SK-N-DZ (cell line): ENCODE results near the gene FICD.

Source experiments
- DNase-seq: peaks from one replicate; pipeline ENCODE4 v3.0.0-alpha.2; 2015; ENCODE audit warnings: low spot score

FICD gene

DNA sequence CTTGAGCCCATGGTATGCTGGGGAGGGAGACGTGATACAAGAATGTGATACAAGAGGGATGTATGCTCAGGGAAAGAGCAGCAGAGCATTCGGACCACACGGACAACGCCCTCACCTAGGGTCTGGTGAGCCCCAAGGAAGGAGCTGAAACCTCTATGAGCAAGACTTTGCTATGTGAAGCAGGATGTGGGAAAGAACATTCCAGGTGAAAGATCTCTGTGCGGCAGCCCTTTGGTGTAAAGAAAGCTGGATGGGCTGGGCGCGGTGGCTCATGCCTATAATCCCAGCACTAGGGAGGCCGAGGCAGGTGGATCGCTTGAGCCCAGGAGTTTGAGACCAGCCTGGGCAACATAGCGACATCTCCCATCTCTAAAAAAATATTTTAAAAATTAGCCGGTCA, 16.9 kb upstream of the FICD start:
- DNase-seq, result no peak

DNA sequence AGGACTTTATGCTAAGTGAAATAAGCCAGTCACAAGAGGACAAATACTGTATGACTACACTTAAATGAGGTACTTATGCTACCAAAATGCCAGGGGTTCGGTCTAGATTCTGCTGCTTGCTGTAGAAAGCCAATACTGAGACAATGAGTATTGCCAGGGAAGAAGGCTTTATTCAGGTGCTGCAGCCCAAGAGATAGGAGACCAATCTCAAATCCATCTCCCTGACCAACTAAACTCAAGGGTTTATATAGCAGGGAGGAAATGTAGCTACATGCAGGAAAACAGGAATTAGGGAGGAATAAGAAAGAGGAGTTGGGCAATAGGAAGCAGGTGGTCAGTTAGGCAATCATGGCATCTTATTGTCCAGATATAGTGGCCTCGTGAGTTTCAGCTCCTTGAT, 12.2 kb upstream of the FICD start:
- no peak for DNase-seq

DNA sequence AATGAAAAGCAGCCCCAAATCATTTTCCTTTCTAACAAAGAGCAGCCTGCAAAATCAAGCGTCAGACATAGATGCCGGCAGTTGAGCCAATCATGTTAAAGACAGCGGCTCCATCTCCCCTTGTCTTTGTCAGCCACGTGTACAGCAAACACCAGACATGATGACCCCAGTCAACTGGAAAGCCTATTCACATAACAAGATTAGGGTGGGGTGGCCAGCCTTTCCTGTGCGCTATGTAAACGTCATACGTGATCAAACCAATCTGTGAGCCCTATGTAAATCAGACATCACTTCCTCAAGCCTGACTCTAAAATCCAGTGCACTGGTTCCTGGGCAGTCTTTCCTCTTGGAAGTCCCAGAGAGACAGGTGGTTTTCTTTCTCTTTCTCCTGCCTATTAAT, 9.9 kb upstream of the FICD start:
- peak; percentile 80 for DNase-seq

DNA sequence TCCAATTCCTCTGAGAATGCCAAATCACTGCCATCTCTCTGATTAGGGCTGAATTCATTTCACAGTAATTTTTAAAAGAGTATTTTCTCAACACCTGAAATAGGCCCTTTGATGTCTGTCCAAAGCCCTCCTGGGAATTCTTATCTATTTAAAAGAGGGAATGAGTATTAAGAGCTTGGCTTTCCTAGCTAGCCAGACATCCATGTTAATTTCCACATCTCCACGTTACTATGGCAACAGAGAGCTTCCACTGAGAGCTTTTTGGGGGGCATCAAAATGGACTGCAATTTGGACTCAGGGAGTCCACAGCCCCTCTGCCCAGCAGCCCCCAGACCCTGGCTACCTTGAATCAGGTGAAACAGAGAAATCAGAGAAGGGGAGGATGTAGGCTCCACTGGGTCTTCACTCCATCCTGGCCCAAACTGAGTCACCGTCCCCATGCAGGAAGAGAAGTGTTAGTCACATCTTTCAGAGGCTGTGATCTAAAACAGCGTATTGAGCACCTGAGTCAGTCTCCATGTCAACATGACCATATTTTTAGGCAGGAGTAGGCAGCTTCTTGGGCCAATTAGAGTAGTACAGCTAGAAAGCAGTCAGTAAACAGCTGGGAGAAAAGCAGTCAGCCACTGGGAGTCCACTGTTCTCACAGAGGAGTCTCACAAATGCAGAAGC, 7.0 kb upstream of the FICD start:
- DNase-seq, result no peak

DNA sequence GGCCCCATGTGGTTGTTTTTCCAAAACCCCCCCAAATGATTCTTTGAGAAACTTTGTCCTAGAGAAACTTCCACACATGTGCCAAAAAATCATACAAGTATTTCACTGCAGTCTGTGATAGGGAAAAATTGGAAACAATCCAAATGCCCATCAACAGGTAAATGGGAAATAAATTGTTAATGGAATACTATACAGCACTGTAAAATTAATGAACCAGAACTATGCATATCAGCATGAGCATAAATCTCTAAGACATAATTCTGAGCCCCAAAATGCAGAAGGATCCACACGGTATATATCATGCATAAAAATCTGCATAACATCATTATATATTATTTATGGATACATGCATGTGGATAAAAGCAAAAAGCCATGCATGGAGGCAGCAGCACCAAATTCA, 5.3 kb upstream of the FICD start:
- DNase-seq, result no peak

DNA sequence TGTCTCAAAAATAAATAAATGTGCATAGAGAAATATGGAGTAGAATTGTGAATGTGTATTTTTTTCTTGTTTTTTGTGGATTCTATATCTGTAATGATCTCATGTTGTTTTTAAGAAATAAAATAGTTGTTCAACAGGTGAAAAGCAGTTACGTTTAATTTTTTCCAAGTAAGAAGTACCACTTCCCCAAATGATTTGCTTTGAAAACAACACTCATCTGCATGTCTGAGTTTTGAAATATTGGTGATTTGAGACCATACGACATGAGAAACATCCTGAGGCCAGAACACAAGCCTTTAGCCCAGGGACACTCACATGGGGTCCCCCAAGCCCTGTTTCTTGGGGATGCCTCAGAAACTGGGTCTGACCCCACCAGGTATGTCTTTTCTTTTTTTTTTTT, 4.2 kb upstream of the FICD start:
- DNase-seq, result no peak

DNA sequence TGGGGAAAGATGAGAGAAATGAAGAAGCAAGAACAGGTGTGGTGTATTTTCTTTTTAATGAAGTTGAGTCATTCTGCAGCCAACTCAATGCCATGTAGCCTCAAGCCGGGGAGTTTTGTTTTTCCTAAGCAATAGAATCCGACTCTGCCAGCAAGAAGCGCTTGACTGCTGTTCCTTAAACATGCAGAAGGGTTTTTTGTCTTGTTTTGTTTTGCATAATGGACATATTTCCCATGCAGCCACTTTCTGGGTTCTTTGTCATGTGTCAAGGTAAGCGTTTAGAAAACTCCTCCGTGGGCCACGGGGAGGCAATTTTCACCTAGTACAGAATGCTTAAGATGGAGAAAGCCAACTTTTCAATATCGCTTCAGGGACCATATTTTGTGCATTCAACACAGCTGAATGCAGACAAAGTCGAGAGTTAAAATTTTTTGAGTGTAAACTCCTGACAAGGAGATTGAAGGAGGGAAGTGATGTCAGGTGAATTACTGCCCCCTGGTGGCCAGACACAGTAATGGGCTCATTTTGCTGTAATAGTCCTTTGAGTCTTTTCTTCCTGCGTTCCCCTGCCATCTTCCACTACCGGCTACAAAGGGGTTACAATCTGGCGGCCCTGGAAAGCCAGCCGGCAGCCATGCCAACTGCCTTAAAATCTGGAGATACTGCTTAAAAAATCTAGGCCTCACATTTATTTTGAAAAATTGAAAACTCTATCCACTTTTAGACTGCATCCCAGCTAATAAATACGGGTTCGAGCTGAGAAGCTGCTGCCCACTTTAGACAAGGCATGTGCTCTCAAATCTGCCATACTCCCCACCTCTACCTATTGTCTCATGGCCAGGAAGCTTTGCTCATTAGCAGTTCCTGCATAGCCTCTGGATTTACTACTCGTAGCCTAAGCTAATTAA, 3.2 kb upstream of the FICD start:
- DNase-seq, result peak; percentile 74

DNA sequence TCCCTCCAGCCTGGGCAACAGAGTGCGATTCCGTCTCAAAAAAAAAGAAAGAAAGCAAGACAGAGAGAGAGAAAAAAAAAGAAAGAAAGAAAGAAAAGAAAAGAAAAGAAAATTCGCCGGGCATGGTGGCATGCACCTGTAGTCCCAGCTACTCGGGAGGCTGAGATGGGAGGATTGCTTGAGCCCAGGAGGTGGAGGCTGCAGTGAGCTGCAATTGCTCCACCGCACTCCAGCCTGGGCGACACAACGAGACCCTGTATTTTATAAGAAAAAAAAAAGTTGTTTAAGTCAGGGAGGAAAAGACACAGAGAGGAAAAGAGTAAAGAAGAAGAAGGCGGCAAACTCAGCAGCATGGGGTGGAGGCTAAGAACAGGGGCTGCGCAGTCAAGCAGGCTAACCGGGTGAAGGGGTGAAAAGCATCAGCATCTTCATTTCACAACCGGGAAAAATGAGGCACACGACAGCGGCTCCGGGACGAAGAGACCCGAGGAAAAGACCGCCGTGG, 557 bp upstream of the FICD start:
- no peak for DNase-seq

DNA sequence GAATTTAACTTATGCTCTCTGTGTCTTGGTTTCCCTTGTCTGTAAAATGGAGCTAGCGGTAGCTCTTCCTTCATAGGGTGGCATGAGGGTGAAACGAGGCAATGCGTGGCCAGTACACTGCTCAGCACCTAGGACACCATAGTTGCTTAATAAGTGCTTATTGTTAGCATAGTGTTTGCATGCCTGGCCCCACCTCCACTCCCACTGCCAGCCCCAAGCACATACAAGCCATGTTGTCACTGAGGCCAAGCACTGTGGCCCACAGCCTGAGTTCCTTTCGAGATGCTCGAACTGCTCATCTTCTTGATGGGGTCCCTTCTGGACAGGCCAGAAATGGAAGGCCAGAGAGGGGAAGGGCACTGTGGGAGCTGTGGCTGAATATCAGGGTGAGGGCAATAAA, 839 bp downstream of the FICD start:
- DNase-seq, result no peak

DNA sequence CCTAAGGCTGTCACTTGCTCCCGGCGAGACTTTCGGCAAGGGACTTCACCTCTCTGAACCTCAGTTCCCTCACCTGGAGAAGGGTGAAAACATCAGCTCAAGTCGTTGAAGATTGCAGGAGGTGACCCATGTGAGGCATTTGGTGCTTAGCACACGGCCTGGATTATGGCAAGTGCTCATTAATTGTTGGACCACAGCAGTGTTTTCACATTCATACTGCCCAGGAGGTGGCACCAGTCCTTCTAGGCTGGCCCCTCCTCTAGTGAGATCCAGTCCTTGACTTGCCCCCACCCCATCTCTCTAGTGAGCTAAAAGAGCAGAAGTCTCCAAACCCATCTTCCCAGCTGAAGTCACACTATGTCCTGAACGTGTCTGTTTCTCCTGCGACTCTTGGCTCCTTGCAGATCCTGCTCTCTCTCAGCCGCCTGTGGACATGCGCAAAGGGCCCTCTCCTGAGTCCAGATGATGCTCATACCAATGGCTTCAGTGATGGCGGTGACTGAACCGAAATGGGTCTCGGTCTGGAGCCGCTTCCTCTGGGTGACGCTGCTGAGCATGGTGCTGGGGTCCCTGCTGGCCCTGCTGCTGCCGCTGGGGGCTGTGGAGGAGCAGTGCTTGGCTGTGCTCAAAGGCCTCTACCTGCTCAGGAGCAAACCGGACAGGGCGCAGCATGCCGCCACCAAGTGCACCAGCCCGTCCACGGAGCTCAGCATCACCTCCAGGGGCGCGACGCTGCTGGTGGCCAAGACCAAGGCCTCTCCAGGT, 1.6 kb downstream of the FICD start:
- DNase-seq, result no peak

DNA sequence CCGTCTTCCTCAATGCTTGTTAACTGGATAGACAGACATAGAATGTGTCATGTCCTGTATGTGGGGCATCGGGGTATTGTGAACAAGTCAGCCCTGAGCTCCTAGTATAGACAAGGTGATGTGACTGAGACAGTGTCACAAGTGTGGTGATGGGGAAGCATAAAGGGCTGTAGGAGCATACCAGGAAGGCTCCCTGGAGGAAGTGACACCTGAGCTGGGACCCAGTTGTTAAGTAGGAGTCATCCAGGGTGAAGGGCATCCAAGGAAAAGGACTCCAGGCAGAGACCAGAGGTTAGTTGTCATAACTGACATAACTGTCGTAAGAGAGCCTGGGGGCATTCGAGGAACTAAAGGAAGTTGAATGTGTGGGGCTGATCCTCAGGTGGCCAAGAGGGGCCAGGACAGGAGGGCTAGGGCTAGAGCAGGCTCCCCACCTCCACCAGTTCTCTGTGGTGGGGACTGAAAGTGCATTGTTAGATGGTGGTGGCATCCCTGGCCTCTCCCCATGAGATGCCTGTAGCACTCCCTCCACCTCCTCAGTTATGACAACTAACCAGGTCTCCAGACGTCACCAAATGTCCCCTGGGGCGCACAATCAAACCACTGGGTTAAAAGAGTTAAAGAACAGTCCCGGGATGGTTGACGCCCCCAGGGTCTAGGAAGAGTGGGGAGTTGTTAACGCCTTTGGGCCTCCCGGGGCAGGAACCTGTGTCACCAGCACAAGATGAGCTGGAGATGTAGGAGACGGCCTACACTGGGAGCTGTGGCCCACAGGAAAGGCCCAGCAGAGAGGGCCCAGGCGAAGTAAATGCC, 2.4 kb downstream of the FICD start:
- no peak for DNase-seq

DNA sequence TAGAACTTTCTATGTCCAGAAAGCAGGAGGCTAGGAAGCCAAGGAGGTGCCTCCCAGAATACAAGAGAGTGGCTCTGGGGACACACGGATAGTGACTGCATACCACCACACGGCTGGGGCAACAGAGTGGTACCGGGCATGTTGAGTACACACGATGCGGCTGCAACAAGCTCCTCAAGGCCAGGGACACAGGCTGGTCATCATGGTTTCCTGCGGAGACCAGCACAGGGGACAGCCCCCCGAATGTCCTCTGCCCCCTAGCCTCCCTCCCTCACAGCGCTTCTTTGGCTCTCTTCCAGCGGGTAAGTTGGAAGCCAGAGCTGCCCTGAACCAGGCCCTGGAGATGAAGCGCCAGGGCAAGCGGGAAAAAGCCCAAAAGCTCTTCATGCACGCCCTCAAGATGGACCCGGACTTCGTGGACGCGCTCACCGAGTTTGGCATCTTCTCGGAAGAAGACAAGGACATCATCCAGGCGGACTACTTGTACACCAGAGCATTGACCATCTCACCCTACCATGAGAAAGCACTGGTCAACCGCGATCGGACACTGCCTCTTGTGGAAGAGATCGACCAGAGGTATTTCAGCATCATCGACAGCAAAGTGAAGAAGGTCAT, 3.1 kb downstream of the FICD start:
- no peak for DNase-seq

DNA sequence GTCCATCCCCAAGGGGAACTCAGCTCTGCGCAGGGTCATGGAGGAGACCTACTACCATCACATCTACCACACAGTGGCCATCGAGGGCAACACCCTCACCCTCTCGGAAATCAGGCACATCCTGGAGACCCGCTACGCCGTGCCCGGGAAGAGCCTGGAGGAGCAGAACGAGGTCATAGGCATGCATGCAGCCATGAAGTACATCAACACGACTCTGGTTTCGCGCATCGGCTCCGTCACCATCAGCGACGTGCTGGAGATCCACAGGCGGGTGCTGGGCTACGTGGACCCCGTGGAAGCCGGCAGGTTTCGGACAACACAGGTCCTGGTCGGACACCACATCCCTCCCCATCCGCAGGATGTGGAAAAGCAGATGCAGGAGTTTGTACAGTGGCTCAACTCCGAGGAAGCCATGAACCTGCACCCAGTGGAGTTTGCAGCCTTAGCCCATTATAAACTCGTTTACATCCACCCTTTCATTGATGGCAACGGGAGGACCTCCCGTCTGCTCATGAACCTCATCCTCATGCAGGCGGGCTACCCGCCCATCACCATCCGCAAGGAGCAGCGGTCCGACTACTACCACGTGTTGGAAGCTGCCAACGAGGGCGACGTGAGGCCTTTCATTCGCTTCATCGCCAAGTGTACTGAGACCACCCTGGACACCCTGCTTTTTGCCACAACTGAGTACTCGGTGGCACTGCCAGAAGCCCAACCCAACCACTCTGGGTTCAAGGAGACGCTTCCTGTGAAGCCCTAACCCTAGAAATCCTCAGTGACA, 3.8 kb downstream of the FICD start:
- DNase-seq, result no peak

DNA sequence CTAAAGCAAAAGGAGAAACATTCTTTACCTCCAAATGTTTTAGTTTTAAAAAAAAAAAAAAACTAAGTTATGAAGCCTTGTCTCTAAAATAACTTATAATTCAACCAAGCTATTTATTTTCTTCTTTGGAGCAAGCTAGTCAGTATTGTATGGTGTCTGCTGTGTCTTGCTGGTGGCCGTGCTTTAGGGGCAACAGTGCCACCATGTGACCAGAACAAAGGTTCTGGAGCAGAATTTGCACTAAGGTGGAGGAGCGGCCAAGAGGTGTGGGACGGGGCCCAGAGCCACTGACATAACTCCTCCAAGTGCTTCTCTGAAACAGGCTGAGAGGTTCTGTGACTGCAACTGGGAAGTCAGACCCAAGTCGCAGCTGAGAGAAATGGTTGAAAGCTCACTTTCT, 4.5 kb downstream of the FICD start:
- no peak for DNase-seq

DNA sequence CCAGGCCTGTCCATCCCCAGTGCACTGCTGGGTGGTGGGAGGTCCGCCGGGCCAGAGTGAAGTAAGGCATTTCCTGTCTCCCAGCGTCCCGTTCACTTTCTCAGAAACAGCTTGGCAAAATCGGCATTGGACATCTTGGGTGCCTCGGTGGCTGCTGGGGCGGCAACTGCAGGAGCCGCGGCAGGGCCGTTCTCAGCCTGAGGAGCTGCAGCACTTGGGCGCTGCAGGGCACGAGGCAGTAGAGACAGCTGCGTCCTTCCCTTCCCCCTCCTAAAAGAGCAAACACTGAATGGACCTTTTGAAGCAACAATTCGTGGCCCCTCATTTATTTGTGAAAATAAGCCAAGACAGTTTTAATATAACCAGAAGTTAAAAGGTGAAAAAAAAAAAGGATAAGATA, 8.3 kb downstream of the FICD start:
- DNase-seq, result no peak

DNA sequence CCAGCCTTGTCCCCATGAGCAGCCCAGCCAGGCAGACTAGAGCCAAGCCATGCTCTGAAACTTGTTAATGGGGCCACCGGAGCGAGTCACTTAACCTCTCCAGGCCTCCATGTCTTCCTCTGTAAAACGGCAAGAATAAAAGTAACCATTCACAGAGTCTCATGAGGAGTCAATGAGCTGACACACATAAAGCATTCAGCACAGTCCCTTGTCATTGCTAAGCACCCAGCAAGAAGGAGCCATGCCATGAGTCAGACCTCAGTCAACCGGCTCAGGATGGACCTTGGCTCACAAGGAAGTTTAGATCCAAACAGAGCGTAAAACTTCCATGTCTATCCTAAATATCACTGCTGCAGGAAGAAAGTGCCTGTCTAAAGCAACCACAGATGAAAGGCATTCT, 10.6 kb downstream of the FICD start:
- no peak for DNase-seq

DNA sequence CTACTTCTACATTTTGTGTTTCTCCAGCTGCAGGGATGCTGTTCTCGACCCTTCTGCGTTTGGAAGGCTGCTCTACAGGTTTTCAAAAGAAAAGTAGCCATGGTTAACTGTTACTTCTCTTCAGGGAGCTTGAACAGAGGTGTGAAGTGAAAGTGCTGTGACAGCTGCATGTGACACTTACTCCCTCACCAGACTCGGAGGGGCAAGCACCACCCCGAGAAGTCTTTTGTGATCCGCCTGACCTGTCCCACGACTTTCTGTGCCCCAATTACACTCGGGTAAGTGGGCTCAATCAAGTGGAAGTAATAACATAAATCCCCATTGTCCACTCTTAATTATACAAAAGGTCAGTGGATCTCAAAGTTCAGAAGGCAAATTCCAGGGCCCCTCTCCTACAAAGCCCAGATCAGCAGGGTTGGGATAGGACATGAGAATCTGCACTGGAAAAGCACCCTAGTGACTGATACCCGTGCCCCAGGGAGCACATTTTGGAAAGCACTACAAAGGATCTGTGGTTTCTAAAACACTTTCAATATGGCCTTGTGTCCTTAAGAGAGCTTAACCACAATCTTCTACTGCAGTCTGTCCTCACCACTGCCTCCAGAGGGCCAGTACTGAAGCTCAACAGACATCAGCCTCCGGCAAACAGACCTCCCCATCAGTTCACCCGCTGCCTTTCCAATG, 11.5 kb downstream of the FICD start:
- DNase-seq, result no peak

DNA sequence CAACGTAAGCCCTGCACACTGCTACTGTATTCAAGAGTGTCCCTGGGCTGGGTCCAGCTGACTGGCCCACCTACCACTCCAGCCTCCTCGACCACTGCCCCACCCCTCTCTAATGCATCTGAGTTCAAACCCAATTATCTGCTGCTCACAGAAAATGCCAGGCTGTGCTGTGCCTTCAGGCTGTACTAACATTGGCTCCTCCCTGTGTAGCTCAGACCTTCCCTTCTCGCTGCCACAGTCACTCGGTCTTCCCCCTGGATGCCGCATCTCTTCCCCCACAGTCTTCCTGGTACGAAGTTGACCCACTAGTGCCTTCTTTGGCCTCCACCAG, 12.1 kb downstream of the FICD start:
- no peak for DNase-seq

DNA sequence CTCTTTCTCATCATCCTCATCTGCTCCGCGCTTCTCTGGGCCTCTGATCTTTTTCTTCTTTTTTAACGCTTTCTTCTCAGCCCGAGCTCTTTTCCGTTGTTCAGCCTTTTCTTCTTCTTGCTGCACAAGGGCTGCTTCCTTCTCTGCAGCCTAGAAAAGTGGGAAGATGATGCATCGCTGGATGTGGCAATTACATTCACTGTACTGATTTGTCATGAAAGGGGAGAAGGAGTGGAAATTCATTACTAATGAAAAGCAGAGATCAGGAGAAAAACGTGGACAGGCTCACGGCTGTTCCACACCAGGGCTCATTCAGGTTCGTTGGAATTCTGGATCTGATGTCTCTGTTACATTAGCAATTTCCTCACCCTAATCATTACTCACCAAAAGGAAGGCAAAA, 15.1 kb downstream of the FICD start:
- no peak for DNase-seq
